GM18909 (cell line): ENCODE data around the gene ZNF408.
"Not testable (repeated sequence)": the region's sequence is repeated elsewhere in the genome, so short reads cannot be mapped to it uniquely, and the experiment has no call there.

Experiments
- ATAC-seq: cut with Tn5 transposase; IDR thresholded peaks from one replicate; pipeline ENCODE4 v1.9.1; 2021; ENCODE audit warnings: mild to moderate bottlenecking; ENCODE audit not compliant: unreplicated experiment, poor library complexity

Gene ZNF408

DNA sequence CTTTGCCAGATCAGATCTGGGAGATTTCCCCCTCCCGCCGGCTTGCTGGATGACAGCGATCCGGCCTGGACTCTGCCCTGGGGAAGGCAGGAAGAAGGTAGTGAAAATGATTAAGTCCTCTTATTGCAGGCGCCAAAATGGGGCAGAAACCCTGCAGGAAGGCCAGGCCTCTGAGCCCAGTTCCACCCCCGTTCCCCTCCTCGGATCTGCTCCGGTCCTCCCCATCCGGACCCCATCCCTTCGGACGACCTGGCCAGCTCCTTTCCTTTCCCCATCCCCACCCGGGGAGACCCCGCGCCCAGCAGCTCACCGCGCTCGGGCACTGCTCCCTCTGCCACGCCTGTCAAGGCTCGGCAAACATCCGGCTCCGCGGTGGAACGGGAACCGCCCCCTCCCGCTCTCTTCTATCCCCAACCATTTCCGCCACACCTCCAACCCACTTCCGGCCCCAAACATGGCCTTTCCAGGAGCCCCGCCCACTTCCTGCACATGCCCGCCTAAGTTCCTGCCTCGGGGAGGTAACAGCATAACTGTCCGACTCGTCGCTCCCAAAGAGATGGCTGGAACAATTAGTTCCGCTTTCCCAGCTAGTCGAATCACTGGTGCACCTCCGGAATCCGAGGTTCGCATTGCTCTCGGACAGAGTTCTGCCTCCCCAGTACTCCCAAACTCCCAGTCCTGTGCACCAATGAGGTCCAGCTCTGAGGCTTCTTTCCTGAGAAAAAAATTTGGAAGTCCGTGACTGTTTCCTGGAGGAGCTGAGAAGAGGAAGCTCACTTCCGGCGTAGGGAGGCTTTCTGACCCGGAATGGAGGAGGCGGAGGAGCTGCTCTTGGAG lies at the start of gene ZNF408, which contains the start of gene ARHGAP1:
Gene ZNF408 (plus strand): TSS at position 791 of the 837 bp plus-strand sequence. CDS start 17 bp downstream, at position 808.
Gene ARHGAP1 (minus strand): TSS at position 379 of the 837 bp plus-strand sequence. CDS start 4,512 bp downstream, outside the sequence.
- ATAC-seq = peak; percentile 91

GRCh38 chr11:46655631-46656030 lies 45.2 kb upstream of the ZNF408 start:
- no peak for ATAC-seq

DNA sequence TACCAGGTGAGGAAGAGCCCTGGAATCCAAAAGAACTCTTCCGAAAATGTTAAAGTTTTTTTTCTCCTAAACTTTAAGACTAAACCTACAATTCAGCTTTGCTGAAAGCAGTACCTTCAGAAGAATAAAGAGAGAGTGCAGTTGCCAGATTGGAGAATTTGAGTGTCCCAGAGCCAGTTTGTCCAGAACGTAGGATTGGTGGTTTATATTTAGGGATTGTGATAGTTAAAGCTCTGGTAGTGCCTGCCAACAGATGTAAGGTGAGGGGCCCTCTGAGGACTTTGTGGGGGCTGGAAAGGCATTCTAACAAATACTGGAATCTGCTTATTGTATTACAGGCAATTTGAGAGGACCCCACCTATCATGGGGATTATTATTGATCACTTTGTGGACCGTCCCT lies 43.6 kb upstream of the ZNF408 start:
- no peak for ATAC-seq

GRCh38 chr11:46658259-46658658 lies 42.6 kb upstream of the ZNF408 start:
- no peak for ATAC-seq

DNA sequence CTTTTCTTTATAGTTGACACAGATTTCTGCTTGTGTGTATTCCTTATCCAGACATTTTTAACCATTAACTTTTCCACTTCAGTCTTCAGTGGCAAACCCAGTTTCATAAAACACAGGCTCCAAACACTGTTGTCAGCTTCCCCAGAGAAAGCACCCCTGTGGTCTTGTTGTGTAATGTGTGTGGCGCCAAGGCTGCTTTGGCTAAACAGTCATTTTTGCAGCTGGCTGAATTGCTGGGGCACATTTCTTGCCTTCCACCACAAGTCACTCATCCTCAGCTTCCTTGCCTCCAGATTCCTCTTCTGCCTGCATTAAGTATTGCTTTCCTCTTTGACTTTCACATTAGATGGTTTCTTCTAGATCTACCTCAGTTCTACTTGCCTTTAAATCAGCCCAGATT lies 40.9 kb upstream of the ZNF408 start:
- ATAC-seq = no peak

DNA sequence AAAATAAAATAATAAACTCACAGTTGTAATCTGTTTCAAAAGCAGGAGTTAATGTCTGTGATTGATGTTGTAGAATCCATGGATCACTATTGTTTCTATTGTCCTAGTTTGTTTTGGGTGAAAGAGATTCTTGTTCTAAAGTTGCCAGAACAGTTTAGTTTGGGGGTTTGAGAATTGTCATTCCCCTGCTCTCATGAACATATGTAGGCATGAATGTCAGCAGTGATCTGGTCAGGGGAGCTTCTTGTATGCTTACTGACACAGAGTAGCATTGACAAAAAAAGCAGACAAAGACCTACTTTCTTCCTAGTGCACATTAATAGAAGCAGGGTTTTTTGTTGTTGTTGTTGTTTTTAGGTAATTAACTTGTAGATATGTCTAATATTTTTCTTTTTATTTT lies 39.0 kb upstream of the ZNF408 start:
- no peak for ATAC-seq

DNA sequence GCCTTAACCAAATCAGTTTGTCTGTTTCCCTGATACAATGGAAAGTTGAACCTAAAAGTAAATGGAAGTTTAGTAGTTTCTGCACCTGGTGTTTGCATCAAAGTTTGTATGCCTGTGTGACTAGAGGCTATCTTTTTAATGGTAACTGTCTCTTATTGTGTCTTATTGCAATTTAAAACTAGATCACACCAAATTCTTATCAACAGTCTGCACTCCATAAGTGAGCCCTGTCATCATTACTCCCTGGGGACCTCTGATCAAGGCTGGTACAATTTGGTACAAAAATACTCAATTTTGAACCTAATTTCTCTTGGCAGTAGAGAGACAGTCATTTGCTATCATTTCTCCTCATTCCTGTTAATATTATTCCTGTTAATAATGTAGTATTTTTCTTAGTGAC lies 38.5 kb upstream of the ZNF408 start:
- no peak for ATAC-seq

DNA sequence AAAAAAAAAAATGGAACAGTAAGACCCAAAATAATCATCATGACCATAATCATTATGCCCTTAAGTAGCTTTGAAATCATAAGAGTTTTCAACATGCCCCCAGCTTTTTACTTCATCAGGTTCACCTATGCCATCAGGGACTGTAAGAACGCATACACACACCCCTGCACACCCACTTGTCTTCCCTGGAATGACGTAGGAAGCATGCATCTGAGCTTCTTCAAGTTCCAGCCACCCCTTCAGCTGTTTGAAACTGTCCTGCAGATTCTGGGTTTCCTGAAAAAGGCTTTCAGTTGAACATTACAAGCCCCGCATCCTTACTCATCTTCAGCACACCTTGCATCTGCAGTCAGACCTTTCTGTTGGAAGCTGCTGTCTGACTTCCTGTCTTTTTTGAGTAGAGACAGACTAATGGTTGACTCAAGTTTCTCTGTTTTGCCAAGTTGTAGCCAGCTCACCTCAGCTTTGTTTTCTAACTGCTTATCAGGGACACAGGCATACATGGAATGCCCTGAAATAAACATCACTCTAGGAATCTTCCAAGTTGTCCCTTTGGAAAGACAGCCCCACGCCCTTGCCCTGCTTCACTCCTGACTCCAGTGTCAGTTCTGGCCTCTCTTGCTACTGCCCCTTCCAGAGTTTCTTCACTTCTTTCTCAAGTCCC lies 37.4 kb upstream of the ZNF408 start:
- no peak for ATAC-seq

GRCh38 chr11:46664612-46665011 lies 36.2 kb upstream of the ZNF408 start:
- ATAC-seq = no peak

- no peak for ATAC-seq
Measured at GRCh38 chr11:46665356-46665755, 35.5 kb upstream of the ZNF408 start.

GRCh38 chr11:46666516-46666915 lies 34.3 kb upstream of the ZNF408 start:
- ATAC-seq = no peak

DNA sequence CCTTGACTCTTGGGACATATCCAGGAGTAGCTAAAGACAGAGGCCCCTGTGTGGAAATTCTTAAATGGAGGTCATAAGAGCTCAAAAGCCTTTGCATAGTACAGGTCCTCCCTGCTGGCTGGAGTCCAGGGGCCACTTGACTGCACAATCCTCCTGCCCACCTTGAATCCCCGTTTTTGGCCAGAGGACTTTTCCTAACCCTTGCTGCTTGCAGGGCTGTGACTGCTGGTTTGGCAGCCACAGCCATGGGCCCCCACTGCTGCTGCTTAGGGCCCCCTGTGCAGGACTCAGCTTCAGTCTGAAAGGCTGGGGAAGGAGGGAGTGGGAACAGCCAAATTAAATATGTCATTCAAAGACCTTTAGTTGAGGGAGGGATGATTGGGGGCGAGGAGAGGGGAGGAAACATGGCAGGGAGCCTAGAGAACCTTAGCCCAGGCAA lies 33.8 kb upstream of the ZNF408 start:
- no peak for ATAC-seq

GRCh38 chr11:46668480-46669085 lies 32.2 kb upstream of the ZNF408 start:
- ATAC-seq = no peak

GRCh38 chr11:46669711-46670139 lies 31.1 kb upstream of the ZNF408 start:
- no peak for ATAC-seq

GRCh38 chr11:46670521-46670920 lies 30.3 kb upstream of the ZNF408 start:
- ATAC-seq = not testable (repeated sequence)

DNA sequence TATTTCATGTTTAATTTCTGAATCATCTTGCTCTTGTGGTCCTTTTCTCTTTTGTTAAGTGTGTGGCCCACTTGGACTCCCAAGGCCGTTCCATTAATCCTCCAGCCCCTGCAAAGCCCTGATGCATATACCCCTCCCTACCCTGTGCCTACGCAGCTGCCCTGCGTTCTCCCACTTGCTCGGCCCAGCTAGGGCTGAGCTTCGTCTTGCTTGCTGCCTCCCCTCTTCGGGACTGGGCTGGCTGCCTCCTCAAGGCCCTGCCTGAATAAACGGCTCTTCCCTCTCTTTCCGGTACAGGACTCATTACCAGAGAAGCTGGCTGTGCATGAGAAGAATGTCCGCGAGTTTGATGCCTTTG lies 28.9 kb upstream of the ZNF408 start:
- no peak for ATAC-seq

- ATAC-seq = no peak
Measured at GRCh38 chr11:46672381-46672839, 28.4 kb upstream of the ZNF408 start.

- ATAC-seq = no peak
Measured at GRCh38 chr11:46673713-46674462, 26.9 kb upstream of the ZNF408 start.

- ATAC-seq = no peak
Measured at GRCh38 chr11:46674463-46675287, 26.2 kb upstream of the ZNF408 start.
